ENCODE measurements around the gene UGT3A1. TPM values are rescaled to one million over a fixed set of nuclear protein-coding genes. Genes with fewer than 3 reads are reported as not detected.

Gene UGT3A1
- total RNA-seq, 4 donors from 2014 or later = not detected

GRCh38 chr5:35919191-35919590, 72.0 kb downstream of the UGT3A1 start:
- H3K9me3 ChIP-seq = no peaks in the 10 kb centered on the region
- TF ChIP-seq CTCF (IDR thresholded peaks at IDR 0.05) (no peak), POLR2A (IDR thresholded peaks at IDR 0.05) (no peak)
- no peak overlapping the region for H3K27ac ChIP-seq
- no peaks in the 10 kb centered on the region for H3K27me3 ChIP-seq
- H3K36me3 ChIP-seq = no peaks in the 10 kb centered on the region
- H3K4me3 ChIP-seq = no peak overlapping the region
- no peak for DNase-seq
- H3K4me1 ChIP-seq = peaks cover 0 to 1% of the 10 kb centered on the region in 2 donors
- intact Hi-C loops (cut with DNase I; ENCODE audit: low total_unique reads) = no loop called here

- no peak for DNase-seq
- intact Hi-C loops (cut with DNase I; ENCODE audit: low total_unique reads) = no loop called here
Observed at GRCh38 chr5:35908814-35909213, 82.4 kb downstream of the UGT3A1 start.

GRCh38 chr5:35908228-35908627, 83.0 kb downstream of the UGT3A1 start:
- H3K27ac ChIP-seq = no peak overlapping the region
- H3K27me3 ChIP-seq = no peaks in the 10 kb centered on the region
- DNase-seq = no peak
- intact Hi-C loops (cut with DNase I; ENCODE audit: low total_unique reads) = no loop called here
- H3K4me1 ChIP-seq = no peaks in the 10 kb centered on the region
- no peak for TF ChIP-seq POLR2A (IDR thresholded peaks at IDR 0.05)
- TF ChIP-seq CTCF (IDR thresholded peaks at IDR 0.05) = no peak
- no peaks in the 10 kb centered on the region for H3K9me3 ChIP-seq
- no peak overlapping the region for H3K4me3 ChIP-seq
- H3K36me3 ChIP-seq = no peaks in the 10 kb centered on the region

More at GRCh38 chr5:35908814-35909213, 82.4 kb downstream of the UGT3A1 start:
- Histone ChIP-seq H3K27ac (no peak overlapping the region), H3K36me3 (no peaks in the 10 kb centered on the region), H3K27me3 (no peaks in the 10 kb centered on the region), H3K4me1 (no peaks in the 10 kb centered on the region), H3K4me3 (no peak overlapping the region), H3K9me3 (no peaks in the 10 kb centered on the region)
- TF ChIP-seq POLR2A (IDR thresholded peaks at IDR 0.05) (no peak), CTCF (IDR thresholded peaks at IDR 0.05) (no peak)

GRCh38 chr5:35904443-35905132, 86.6 kb downstream of the UGT3A1 start:
- Histone ChIP-seq H3K36me3 (no peaks in the 10 kb centered on the region), H3K4me3 (no peak overlapping the region), H3K27me3 (no peaks in the 10 kb centered on the region), H3K27ac (no peak overlapping the region), H3K4me1 (no peaks in the 10 kb centered on the region), H3K9me3 (no peaks in the 10 kb centered on the region)
- TF ChIP-seq CTCF (IDR thresholded peaks at IDR 0.05) (no peak), POLR2A (IDR thresholded peaks at IDR 0.05) (no peak)
- intact Hi-C loops (cut with DNase I; ENCODE audit: low total_unique reads) = no loop called here
- no peak for DNase-seq

GRCh38 chr5:35903631-35904203, 87.5 kb downstream of the UGT3A1 start:
- no peak overlapping the region for H3K4me3 ChIP-seq
- intact Hi-C loops (cut with DNase I; ENCODE audit: low total_unique reads) = no loop called here

More at GRCh38 chr5:35903631-35904203, 87.5 kb downstream of the UGT3A1 start:
- no peak for DNase-seq
- Histone ChIP-seq H3K36me3 (no peaks in the 10 kb centered on the region), H3K27me3 (no peaks in the 10 kb centered on the region), H3K27ac (no peak overlapping the region), H3K9me3 (no peaks in the 10 kb centered on the region), H3K4me1 (no peaks in the 10 kb centered on the region)
- TF ChIP-seq POLR2A (IDR thresholded peaks at IDR 0.05) = no peak
- no peak for TF ChIP-seq CTCF (IDR thresholded peaks at IDR 0.05)

Data from uterus (tissue), 4 donors.